Neural cell (in vitro differentiated cells): ENCODE data around the gene NDE1. TPM values are rescaled to one million over a fixed set of nuclear protein-coding genes. Genes with fewer than 3 reads are reported as not detected.

Experiments
- H2AFZ ChIP-seq: fragments of 200-600, 300-800 bp; sonication (generic), shearing (Covaris generic); 2 replicates; pipeline ENCODE4 v1.6.0; 2014; ENCODE audit warnings: low read depth, mild to moderate bottlenecking, antibody characterized with exemption, low read length, moderate library complexity
- H3F3A ChIP-seq: fragments of 200-600 bp; shearing (Covaris generic); 2 replicates; pipeline ENCODE4 v1.6.1; 2016; ENCODE audit warnings: mild to moderate bottlenecking, moderate library complexity, mixed read lengths, antibody characterized with exemption, low read length; ENCODE audit not compliant: insufficient read depth, poor library complexity, severe bottlenecking
- H3K27ac ChIP-seq: fragments of 200-600, 300-800 bp; sonication (generic), shearing (Covaris generic); 2 replicates; pipeline ENCODE4 v1.5.1; 2014; ENCODE audit warnings: mild to moderate bottlenecking, low read length, moderate library complexity
- H3K27me3 ChIP-seq: fragments of 300-800, 200-600 bp; sonication (generic), shearing (Covaris generic); 2 replicates; pipeline ENCODE4 v1.6.0; 2014; ENCODE audit warnings: mild to moderate bottlenecking, low read depth, low read length, moderate library complexity; ENCODE audit not compliant: insufficient read depth
- H3K36me3 ChIP-seq: fragments of 300-800, 200-600 bp; sonication (generic), shearing (Covaris generic); 2 replicates; pipeline ENCODE4 v1.5.1; 2014; ENCODE audit warnings: mild to moderate bottlenecking, antibody characterized with exemption, low read length, moderate library complexity; ENCODE audit not compliant: insufficient read depth
- H3K4me2 ChIP-seq: fragments of 300-800, 200-600 bp; sonication (generic), shearing (Covaris generic); 2 replicates; pipeline ENCODE4 v1.6.0; 2014; ENCODE audit warnings: mild to moderate bottlenecking, low read length
- H3K4me3 ChIP-seq: fragments of 300-800, 200-600 bp; sonication (generic), shearing (Covaris generic); 2 replicates; pipeline ENCODE4 v1.5.1; 2014; ENCODE audit warnings: mild to moderate bottlenecking, low read length, moderate library complexity
- H3K79me2 ChIP-seq: fragments of 200-600 bp; shearing (Covaris generic); replicated peaks from 2 replicates; pipeline ENCODE4 v1.6.0; 2014; ENCODE audit warnings: mild to moderate bottlenecking, low read length, moderate library complexity; ENCODE audit not compliant: insufficient read depth
- H3K9ac ChIP-seq: fragments of 300-800, 200-600 bp; sonication (generic), shearing (Covaris generic); 2 replicates; pipeline ENCODE4 v1.6.1; 2016; ENCODE audit warnings: mild to moderate bottlenecking, low read length, mixed read lengths
- H3K9me2 ChIP-seq: fragments of 200-600 bp; shearing (Covaris generic); 2 replicates; pipeline ENCODE4 v1.6.1; 2016; ENCODE audit warnings: mild to moderate bottlenecking, low read length, mixed read lengths; ENCODE audit not compliant: insufficient read depth
- H3K9me3 ChIP-seq: fragments of 200-600, 300-800 bp; sonication (generic), shearing (Covaris generic); 2 replicates; pipeline ENCODE4 v1.6.1; 2016; ENCODE audit warnings: mild to moderate bottlenecking, mixed run types, low read length, moderate library complexity, mixed read lengths
- H4K20me1 ChIP-seq: fragments of 200-600 bp; shearing (Covaris generic); 2 replicates; pipeline ENCODE4 v1.6.1; 2016; ENCODE audit warnings: mild to moderate bottlenecking, mixed run types; ENCODE audit not compliant: insufficient read depth
- EP300 ChIP-seq: fragments of 450-650 bp; conservative IDR thresholded peaks from 2 replicates; pipeline ENCODE4 v1.6.1; 2014; ENCODE audit warnings: antibody characterized with exemption, mild to moderate bottlenecking, moderate library complexity; ENCODE audit not compliant: poor library complexity, severe bottlenecking
- EZH2 ChIP-seq: fragments of 200-600, 300-800 bp; shearing (Covaris generic), sonication (generic); IDR thresholded peaks from 2 replicates; pipeline ENCODE4 v1.6.1; 2014; ENCODE audit warnings: antibody characterized with exemption, low read length, borderline replicate concordance, mild to moderate bottlenecking; ENCODE audit not compliant: insufficient read depth, poor library complexity, severe bottlenecking
- MXI1 ChIP-seq: fragments of 450-650 bp; conservative IDR thresholded peaks from 2 replicates; pipeline ENCODE4 v1.6.1; 2014; ENCODE audit warnings: antibody characterized with exemption, mild to moderate bottlenecking; ENCODE audit not compliant: poor library complexity, severe bottlenecking
- POLR2AphosphoS5 ChIP-seq: IDR thresholded peaks from 2 replicates; pipeline ENCODE4 v1.6.1; 2012
- RAD21 ChIP-seq: fragments of 450-650 bp; conservative IDR thresholded peaks from 2 replicates; pipeline ENCODE4 v1.6.1; 2014; ENCODE audit warnings: antibody characterized with exemption, mild to moderate bottlenecking, moderate library complexity
- SMC3 ChIP-seq: fragments of 450-650 bp; conservative IDR thresholded peaks from 2 replicates; pipeline ENCODE4 v1.6.1; 2014; ENCODE audit warnings: antibody characterized with exemption, mild to moderate bottlenecking, moderate library complexity; ENCODE audit not compliant: poor library complexity
- TAF1 ChIP-seq: IDR thresholded peaks from 2 replicates; pipeline ENCODE4 v1.6.1; 2012; ENCODE audit warnings: low read depth
- polyA plus RNA-seq: library from polyadenylated mRNA; depleted of rRNA; stranded (reverse); fragments of >200 nt; gene quantifications from 2 replicates; pipeline ENCODE4 v1.2.3, GENCODE V29; 2014
- TF ChIP-seq, protein P1 (sequence below): fragments of 450-650 bp; IDR thresholded peaks from 2 replicates; pipeline ENCODE4 v1.5.1; 2014; ENCODE audit warnings: antibody characterized with exemption, mild to moderate bottlenecking, moderate library complexity; ENCODE audit not compliant: poor library complexity, severe bottlenecking
- TF ChIP-seq, protein P2 (sequence below): IDR thresholded peaks from 2 replicates; pipeline ENCODE4 v1.6.1; 2012; ENCODE audit warnings: borderline replicate concordance

The NDE1 gene
- polyA plus RNA-seq, 1 donor from 2014 or later, result not detected

DNA sequence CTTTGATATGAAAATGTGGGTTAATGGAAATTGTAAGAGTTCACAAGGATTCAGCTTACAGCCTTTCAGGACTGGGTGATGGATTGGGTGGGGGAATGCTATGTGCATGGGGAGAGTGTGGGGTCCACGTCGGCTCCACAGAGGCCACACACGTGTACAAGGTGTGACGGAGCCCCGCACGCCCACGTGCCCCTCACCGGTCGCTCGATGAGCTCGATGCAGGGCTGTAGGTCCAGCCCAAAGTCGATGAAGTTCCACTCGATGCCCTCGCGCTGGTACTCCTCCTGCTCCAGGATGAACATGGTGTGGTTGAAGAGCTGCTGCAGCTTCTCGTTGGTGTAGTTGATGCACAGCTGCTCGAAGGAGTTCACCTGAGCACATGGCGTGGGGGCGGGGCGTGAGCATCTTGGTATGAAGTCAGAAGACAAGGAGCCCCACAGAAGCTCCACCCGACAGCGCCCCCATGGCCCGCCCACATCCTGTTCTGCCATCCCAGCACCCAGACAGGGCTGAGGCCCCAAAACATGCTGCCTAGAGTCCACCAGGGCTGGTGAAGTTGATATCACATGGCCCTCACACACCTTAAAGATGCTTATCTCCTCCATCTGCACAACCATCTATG is 107.7 kb downstream of the NDE1 start:
- H3K79me2 ChIP-seq, result no peaks in the 10 kb centered on the region
- no peaks in the 10 kb centered on the region for H3K9me3 ChIP-seq
- no peak for TF ChIP-seq EP300
- TF ChIP-seq TAF1, result no peak
- TF ChIP-seq POLR2AphosphoS5, result no peak
- TF ChIP-seq, protein P1, sequence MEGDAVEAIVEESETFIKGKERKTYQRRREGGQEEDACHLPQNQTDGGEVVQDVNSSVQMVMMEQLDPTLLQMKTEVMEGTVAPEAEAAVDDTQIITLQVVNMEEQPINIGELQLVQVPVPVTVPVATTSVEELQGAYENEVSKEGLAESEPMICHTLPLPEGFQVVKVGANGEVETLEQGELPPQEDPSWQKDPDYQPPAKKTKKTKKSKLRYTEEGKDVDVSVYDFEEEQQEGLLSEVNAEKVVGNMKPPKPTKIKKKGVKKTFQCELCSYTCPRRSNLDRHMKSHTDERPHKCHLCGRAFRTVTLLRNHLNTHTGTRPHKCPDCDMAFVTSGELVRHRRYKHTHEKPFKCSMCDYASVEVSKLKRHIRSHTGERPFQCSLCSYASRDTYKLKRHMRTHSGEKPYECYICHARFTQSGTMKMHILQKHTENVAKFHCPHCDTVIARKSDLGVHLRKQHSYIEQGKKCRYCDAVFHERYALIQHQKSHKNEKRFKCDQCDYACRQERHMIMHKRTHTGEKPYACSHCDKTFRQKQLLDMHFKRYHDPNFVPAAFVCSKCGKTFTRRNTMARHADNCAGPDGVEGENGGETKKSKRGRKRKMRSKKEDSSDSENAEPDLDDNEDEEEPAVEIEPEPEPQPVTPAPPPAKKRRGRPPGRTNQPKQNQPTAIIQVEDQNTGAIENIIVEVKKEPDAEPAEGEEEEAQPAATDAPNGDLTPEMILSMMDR, result no peak
- no peak for TF ChIP-seq EZH2
- TF ChIP-seq, protein P2, sequence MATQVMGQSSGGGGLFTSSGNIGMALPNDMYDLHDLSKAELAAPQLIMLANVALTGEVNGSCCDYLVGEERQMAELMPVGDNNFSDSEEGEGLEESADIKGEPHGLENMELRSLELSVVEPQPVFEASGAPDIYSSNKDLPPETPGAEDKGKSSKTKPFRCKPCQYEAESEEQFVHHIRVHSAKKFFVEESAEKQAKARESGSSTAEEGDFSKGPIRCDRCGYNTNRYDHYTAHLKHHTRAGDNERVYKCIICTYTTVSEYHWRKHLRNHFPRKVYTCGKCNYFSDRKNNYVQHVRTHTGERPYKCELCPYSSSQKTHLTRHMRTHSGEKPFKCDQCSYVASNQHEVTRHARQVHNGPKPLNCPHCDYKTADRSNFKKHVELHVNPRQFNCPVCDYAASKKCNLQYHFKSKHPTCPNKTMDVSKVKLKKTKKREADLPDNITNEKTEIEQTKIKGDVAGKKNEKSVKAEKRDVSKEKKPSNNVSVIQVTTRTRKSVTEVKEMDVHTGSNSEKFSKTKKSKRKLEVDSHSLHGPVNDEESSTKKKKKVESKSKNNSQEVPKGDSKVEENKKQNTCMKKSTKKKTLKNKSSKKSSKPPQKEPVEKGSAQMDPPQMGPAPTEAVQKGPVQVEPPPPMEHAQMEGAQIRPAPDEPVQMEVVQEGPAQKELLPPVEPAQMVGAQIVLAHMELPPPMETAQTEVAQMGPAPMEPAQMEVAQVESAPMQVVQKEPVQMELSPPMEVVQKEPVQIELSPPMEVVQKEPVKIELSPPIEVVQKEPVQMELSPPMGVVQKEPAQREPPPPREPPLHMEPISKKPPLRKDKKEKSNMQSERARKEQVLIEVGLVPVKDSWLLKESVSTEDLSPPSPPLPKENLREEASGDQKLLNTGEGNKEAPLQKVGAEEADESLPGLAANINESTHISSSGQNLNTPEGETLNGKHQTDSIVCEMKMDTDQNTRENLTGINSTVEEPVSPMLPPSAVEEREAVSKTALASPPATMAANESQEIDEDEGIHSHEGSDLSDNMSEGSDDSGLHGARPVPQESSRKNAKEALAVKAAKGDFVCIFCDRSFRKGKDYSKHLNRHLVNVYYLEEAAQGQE, result no peak
- TF ChIP-seq RAD21, result no peak
- TF ChIP-seq MXI1, result no peak
- no peak for TF ChIP-seq SMC3
- no peaks in the 10 kb centered on the region for H4K20me1 ChIP-seq
- no peaks in the 10 kb centered on the region for H3F3A ChIP-seq
- no peak overlapping the region for H3K4me3 ChIP-seq
- H3K9me2 ChIP-seq, result no peaks in the 10 kb centered on the region
- H3K9ac ChIP-seq, result no peak overlapping the region
- H3K27me3 ChIP-seq, result no peaks in the 10 kb centered on the region
- no peak overlapping the region for H3K27ac ChIP-seq
- H2AFZ ChIP-seq, result no peak overlapping the region
- no peaks in the 10 kb centered on the region for H3K36me3 ChIP-seq
- H3K4me2 ChIP-seq, result no peak overlapping the region

DNA sequence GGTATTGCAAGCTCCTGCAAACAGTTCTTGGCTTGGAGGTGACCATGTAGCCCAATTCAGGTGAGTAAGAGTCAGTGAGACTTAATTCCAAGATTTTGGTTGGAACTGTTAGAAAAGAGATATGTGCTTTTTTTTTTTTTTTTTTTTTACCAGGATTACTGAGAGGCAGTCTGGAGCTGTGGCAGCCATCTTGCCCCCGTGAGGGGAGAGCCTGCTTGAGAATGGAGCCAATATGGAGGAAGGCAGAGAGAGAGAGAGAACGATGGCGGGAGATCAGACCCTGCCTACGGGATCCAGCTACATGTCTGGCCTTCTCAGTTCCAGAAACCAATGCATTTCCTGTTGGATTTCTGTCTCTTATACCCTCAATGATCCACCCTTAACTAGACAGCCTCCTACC is 109.0 kb downstream of the NDE1 start:
- Histone ChIP-seq H3F3A (no peaks in the 10 kb centered on the region), H3K27ac (no peak overlapping the region), H3K36me3 (no peaks in the 10 kb centered on the region), H3K9me2 (no peaks in the 10 kb centered on the region), H3K4me3 (no peak overlapping the region), H3K9ac (no peak overlapping the region), H3K27me3 (no peaks in the 10 kb centered on the region), H3K79me2 (no peaks in the 10 kb centered on the region), H3K9me3 (no peaks in the 10 kb centered on the region), H4K20me1 (no peaks in the 10 kb centered on the region), H3K4me2 (no peak overlapping the region), H2AFZ (no peak overlapping the region)
- no peak for TF ChIP-seq SMC3
- no peak for TF ChIP-seq RAD21
- TF ChIP-seq, protein P1, result no peak
- no peak for TF ChIP-seq POLR2AphosphoS5
- TF ChIP-seq TAF1, result no peak
